Ovary (tissue), 9 donors: Measurements from ENCODE around the gene CDYL2. TPM values are rescaled to one million over a fixed set of nuclear protein-coding genes. Genes with fewer than 3 reads are reported as not detected.

Source experiments
- DNase-seq, 5 donors: peaks; one replicate each; pipeline ENCODE4 v3.0.0-alpha.2; 2019 to 2020
- H3K27ac ChIP-seq, 2 donors: fragments of 200-600 bp; one replicate each; pipeline versions ENCODE4 v1.5.1 to v1.8.0; 2019 to 2022
- H3K27me3 ChIP-seq: fragments of 200-600 bp; one replicate; pipeline ENCODE4 v1.8.0; 2022
- H3K36me3 ChIP-seq: fragments of 200-600 bp; sonication (generic); one replicate; pipeline ENCODE4 v1.5.1; 2019
- H3K4me1 ChIP-seq: one replicate; pipeline ENCODE4 v1.8.1; 2013; ENCODE audit warnings: mild to moderate bottlenecking, moderate library complexity; ENCODE audit not compliant: insufficient read depth
- H3K4me3 ChIP-seq: fragments of 200-600 bp; sonication (generic); one replicate; pipeline ENCODE4 v1.5.1; 2017
- H3K9me3 ChIP-seq, 2 donors: fragments of 200-600 bp in 1 of 2; sonication (generic) in 1 of 2; one replicate each; pipeline versions ENCODE4 v1.5.1 to v1.8.1; 2013 to 2019; ENCODE audit warnings: mild to moderate bottlenecking in 1 of 2, moderate library complexity in 1 of 2
- EP300 ChIP-seq: sonication (generic); formaldehyde crosslinking; IDR thresholded peaks from one replicate; pipeline ENCODE4 v1.6.1; 2017; ENCODE audit warnings: antibody characterized with exemption
- POLR2A ChIP-seq: fragments of 450-650 bp; IDR thresholded peaks from one replicate; pipeline ENCODE4 v1.6.1; 2017; ENCODE audit warnings: antibody characterized with exemption, mild to moderate bottlenecking, moderate library complexity
- WGBS, 3 donors: extraction: QIAGEN DNeasy Blood & Tissue Kit in 1 of 3; methylation state at CpG; one replicate each; pipeline versions ENCODE4 v1.1.5 to v1.1.7; 2013 to 2017; 5-methylcytosine and 5-hydroxymethylcytosine counted together
- intact Hi-C, 4 donors: fragments of 100-400 bp; cut with DNase I; formaldehyde crosslinking; loops; one replicate each; pipeline versions ENCODE4 v1.11.0 to v1.15.1; 2022 to 2023
- polyA plus RNA-seq, 2 donors: library from polyadenylated mRNA; stranded (reverse); fragments of 200-250 nt in 1 of 2; fragments of 350-450 nt in 1 of 2; fragmentation: Illumina TruSeq in 1 of 2; extraction: RNeasy Lipid Tissue Mini Kit (QIAGEN cat#74804) in 1 of 2; gene quantifications; one replicate each; pipeline ENCODE4 v1.2.3, GENCODE V29; 2013 to 2014
- total RNA-seq, 7 donors: library from RNA; depleted of rRNA in 2 of 7; stranded (reverse); fragments of >200 nt in 2 of 7; fragmentation: NEBNext Ultra II Directional in 3 of 7; extraction: Animal tissue kit (Norgen Biotek cat#: 25700) in 3 of 7; gene quantifications; one replicate each; pipeline versions ENCODE4 v1.1.0 to v1.2.4, GENCODE V29; 2016 to 2023
- TF ChIP-seq, protein P1 (sequence below), 3 donors: fragments of 450-650 bp in 2 of 3; fragments of 200-600 bp in 1 of 3; IDR thresholded peaks; one replicate each; pipeline versions ENCODE4 v1.5.1 to v1.8.0; 2016 to 2022; ENCODE audit warnings: antibody characterized with exemption in 3 of 3, mild to moderate bottlenecking in 1 of 3
- donor health status: DM: no; HTN: no; CAD: no; lungs with moderate emphysema.
- donor health status: DM: no; HTN: no; CAD: no.
- donor health status: Bipolar disorder and iron deficiency.
- donor health status: DM: yes; HTN: yes; CAD: no.
- donor health status: DM: no; HTN: no; CAD: no.
- donor health status: DM: yes; HTN: yes; CAD: no.

Gene CDYL2
- total and polyA plus RNA-seq, 9 donors: 0.48 to 4.4 (median 1.8) TPM

DNA sequence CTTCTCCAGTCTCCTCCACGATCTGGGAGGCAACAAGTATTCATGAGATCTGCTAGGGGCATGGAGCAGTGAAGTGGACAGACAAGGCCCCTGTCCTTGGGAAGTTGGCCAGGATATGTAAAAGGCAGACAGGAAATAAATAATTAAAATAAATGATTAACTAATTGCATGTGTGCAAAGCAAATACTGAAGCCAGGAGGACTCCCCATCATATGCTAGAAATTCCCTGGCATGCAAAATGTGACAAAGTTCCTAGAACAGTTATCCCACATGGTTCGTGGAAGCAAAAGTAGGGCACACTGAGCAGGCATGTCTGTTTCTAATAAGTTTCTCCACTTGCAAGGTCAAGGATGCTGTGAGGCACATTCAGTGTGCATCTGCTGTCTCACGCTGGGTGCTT lies 86.8 kb downstream of the CDYL2 start:
- H3K27ac ChIP-seq: no peak overlapping the region
- H3K4me1 ChIP-seq: no peaks in the 10 kb centered on the region
- DNase-seq: no peak
- H3K4me3 ChIP-seq: no peak overlapping the region
- no peaks in the 10 kb centered on the region for H3K27me3 ChIP-seq
- no peaks in the 10 kb centered on the region for H3K36me3 ChIP-seq
- no peaks in the 10 kb centered on the region for H3K9me3 ChIP-seq
- intact Hi-C loops: no loop called here
- 38 to 41% (median 41%) methylated on average over 3 of the region's 3 CpGs for WGBS, 3 donors
- TF ChIP-seq, protein P1, sequence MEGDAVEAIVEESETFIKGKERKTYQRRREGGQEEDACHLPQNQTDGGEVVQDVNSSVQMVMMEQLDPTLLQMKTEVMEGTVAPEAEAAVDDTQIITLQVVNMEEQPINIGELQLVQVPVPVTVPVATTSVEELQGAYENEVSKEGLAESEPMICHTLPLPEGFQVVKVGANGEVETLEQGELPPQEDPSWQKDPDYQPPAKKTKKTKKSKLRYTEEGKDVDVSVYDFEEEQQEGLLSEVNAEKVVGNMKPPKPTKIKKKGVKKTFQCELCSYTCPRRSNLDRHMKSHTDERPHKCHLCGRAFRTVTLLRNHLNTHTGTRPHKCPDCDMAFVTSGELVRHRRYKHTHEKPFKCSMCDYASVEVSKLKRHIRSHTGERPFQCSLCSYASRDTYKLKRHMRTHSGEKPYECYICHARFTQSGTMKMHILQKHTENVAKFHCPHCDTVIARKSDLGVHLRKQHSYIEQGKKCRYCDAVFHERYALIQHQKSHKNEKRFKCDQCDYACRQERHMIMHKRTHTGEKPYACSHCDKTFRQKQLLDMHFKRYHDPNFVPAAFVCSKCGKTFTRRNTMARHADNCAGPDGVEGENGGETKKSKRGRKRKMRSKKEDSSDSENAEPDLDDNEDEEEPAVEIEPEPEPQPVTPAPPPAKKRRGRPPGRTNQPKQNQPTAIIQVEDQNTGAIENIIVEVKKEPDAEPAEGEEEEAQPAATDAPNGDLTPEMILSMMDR (IDR thresholded peaks at IDR 0.05): no peak
- TF ChIP-seq POLR2A (no peak), EP300 (no peak)

DNA sequence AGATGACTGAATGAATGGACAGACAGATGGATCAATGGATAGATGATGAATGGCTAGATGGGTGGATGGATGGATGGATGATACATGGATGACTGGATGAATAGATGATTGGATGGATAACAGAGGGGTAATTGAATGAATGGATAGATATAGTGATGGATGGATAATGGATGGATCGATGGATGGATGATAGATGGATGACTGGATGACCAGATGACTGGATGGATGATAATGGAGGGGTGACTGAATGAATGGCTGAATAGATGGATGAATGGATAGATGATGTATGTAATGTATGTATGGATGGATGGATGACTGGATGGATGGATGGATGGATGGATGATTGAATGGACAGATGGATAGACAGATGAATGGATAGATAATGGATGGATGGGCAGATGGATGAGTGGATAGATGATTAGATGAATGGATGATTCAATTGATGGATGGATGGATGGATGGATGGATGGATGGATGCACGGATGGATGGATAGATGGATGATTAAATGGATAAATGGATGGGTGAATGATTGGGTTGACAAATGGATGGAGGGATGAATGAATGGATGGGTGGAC lies 87.7 kb downstream of the CDYL2 start:
- Histone ChIP-seq H3K36me3 (no peaks in the 10 kb centered on the region), H3K4me1 (no peaks in the 10 kb centered on the region), H3K27me3 (no peaks in the 10 kb centered on the region), H3K4me3 (no peak overlapping the region), H3K27ac (no peak overlapping the region), H3K9me3 (no peaks in the 10 kb centered on the region)
- TF ChIP-seq EP300: no peak
- TF ChIP-seq POLR2A: no peak
- TF ChIP-seq, protein P1 (IDR thresholded peaks at IDR 0.05): no peak
- intact Hi-C loops: no loop called here
- 83 to 91% (median 86%) methylated on average over 2 of the region's 2 CpGs for WGBS, 3 donors
- no peak for DNase-seq

DNA sequence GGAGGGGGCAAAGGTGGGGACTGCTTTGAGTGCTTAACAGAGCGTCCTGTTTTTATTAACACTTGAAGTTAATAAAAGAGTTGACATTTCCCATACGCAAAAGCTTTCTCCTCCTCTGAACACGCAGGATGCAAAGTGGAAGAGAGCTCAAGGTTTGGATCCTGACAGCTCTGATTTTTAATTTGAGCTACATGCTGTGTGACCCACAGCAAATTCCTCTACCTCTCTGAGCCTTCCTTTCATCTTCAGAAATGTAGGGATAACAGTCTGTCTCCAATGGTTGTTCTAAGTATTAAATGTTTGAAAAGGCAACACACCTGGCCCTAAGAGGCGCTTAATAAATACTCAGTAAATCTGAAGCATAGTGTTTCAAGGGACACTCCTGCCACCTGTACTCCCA lies 93.0 kb downstream of the CDYL2 start:
- H3K36me3 ChIP-seq: no peaks in the 10 kb centered on the region
- no peaks in the 10 kb centered on the region for H3K4me1 ChIP-seq
- DNase-seq: no peak
- no peak overlapping the region for H3K27ac ChIP-seq
- 58 to 71% (median 67%) methylated on average over 4 of the region's 4 CpGs for WGBS, 3 donors
- TF ChIP-seq, protein P1 (IDR thresholded peaks at IDR 0.05): no peak
- TF ChIP-seq EP300 (no peak), POLR2A (no peak)
- intact Hi-C loops: no loop called here
- no peak overlapping the region for H3K4me3 ChIP-seq
- H3K9me3 ChIP-seq: no peaks in the 10 kb centered on the region
- no peaks in the 10 kb centered on the region for H3K27me3 ChIP-seq

DNA sequence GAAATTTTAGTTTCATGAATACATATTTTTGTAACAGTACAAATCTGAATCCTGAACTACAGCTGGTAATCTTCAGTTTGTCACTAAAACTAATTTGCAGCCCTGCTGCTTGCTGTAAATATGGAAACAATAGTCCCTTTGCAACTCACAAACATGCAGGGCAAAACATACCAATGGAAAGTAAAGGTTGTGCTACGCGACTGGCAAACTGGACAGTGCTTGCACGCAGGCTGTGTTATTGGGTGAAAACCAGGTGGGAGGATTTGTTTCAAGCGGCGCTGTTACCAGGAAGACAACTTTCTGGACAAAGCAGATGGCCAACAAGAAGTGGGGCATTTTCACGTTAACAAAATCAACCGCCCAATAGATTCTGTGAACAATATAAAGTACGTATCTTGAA lies 93.5 kb downstream of the CDYL2 start:
- Histone ChIP-seq H3K4me1 (no peaks in the 10 kb centered on the region), H3K9me3 (no peaks in the 10 kb centered on the region), H3K36me3 (no peaks in the 10 kb centered on the region), H3K27me3 (no peaks in the 10 kb centered on the region), H3K4me3 (no peak overlapping the region), H3K27ac (no peak overlapping the region)
- no peak for TF ChIP-seq POLR2A
- intact Hi-C loops: no loop called here
- DNase-seq: no peak
- WGBS, 3 donors: 31 to 56% (median 40%) methylated on average over 8 of the region's 8 CpGs

DNA sequence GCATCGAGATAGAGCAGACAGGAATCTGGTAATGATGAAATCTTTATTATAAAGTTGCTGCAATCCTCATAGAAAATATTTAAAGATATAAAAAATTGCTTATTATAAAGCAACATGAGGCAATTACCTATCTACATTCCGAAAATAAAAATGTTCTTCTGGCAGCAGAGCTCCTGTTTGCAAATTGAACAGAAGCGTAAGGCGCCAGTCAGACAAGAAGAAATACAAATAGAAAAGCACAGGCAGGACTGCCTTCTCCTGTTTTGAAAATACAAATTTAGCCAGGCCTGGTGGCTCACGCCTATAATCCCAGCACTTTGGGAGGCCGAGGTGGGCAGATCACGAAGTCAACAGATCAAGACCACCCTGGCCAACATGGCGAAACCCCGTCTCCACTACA lies 95.6 kb downstream of the CDYL2 start:
- H3K27ac ChIP-seq: no peak overlapping the region
- H3K36me3 ChIP-seq: no peaks in the 10 kb centered on the region
- WGBS, 3 donors: 91 to 93% (median 93%) methylated on average over 9 of the region's 9 CpGs
- no peaks in the 10 kb centered on the region for H3K4me1 ChIP-seq
- DNase-seq: no peak
- TF ChIP-seq EP300: no peak
- TF ChIP-seq, protein P1 (IDR thresholded peaks at IDR 0.05): no peak
- TF ChIP-seq POLR2A: no peak
- intact Hi-C loops: no loop called here
- no peak overlapping the region for H3K4me3 ChIP-seq
- no peaks in the 10 kb centered on the region for H3K9me3 ChIP-seq
- no peaks in the 10 kb centered on the region for H3K27me3 ChIP-seq
